HG03139 (cell line): ENCODE measurements around the gene METTL9.
"Not testable (repeated sequence)": the region's sequence is repeated elsewhere in the genome, so short reads cannot be mapped to it uniquely, and the experiment has no call there.

ENCODE experiments used
- ATAC-seq: cut with Tn5 transposase; IDR thresholded peaks from one replicate; pipeline ENCODE4 v1.9.1; 2021; ENCODE audit not compliant: unreplicated experiment

METTL9 gene

DNA sequence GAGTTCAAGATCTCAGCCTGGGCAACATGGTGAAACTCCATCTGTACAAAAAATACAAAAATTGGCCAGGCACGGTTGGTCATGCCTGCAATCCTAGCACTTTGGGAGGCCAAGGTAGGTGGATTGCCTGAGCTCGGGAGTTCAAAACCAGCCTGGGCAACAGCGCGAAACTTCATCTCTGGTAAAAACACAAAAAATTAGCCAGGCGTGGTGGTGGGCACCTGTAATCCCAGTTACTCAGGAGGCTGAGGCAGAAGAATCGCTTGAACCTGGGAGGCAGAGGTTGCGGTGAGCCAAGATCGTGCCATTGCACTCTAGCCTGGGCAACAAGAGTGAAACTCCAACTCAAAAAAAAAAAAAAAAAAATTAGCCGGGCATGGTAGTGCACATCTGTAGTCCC is 25.9 kb upstream of the METTL9 start:
- not testable (repeated sequence) for ATAC-seq

- no peak for ATAC-seq
Observed at GRCh38 chr16:21574372-21574771, 25.0 kb upstream of the METTL9 start.

- not testable (repeated sequence) for ATAC-seq
Observed at GRCh38 chr16:21576323-21576722, 23.1 kb upstream of the METTL9 start.

DNA sequence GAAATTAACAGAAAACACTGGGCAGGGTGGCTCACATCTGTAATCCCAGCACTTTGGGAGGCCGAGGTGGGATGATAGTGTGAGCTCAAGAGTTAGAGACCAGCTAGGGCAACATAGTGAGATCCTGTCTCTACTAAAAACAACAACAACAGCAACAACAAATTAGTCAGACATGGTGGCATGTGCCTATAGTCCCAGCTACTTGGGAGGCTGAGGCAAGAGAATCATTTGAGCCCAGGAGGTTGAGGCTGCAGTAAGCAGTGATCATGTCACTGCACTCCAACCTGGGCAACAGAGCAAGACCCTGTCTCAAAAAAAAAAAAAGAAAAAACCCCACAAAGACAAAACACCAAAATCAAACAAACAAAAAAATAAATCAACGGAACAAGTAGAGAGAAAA is 21.9 kb upstream of the METTL9 start:
- not testable (repeated sequence) for ATAC-seq

DNA sequence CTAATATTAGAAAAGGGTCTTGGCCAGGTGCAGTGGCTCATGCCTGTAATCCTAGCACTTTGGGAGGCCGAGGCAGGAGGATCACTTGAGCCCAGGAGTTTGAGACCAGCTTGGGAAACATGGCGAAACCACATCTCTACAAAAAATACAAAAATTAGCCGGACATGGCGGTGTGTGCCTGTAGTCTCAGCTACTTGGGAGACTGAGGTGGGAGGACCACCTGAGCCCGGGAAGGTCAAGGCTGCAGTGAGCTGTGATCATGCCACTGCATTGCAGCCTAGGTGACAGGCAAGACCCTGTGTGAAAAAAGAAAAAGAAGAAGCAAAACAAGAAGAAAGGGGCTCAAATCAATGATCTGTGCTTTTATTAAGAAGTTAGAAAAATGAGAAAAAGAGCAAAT is 21.1 kb upstream of the METTL9 start:
- not testable (repeated sequence) for ATAC-seq

DNA sequence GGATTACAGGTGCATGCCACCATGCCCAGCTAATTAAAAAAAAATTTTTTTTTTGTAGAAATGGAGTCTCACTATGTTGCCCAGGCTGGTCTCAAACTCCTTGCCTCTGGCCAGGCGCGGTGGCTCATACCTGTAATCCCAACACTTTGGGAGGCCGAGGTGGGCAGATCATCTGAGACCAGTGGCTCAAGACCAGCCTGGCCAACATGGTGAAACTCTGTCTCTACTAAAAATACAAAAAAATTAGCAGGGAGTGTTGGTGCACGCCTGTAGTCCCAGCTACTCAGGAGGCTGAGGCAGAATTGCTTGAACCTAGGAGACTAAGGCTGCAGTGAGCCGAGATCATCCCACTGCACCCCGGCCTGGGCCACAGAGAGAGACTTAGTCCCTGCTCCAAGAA is 19.2 kb upstream of the METTL9 start:
- ATAC-seq = not testable (repeated sequence)

DNA sequence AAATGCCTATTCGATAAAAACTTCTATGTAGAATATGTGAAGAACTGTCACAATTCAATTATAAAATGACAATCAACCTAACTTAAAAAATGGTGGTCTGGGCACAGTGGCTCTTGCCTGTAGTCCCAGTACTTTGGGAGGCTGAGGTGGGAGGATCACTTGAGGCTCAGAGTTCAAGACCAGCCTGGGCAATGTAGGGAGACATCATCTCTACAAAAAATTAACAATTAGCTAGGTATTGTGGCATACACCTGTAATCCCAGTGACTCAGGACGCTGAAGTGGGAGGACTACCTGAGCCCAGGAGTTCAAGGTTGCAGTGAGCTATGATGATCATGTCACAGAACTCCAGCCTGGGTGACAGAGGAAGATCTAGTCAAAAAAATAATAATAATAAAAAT is 18.6 kb upstream of the METTL9 start:
- ATAC-seq = no peak

DNA sequence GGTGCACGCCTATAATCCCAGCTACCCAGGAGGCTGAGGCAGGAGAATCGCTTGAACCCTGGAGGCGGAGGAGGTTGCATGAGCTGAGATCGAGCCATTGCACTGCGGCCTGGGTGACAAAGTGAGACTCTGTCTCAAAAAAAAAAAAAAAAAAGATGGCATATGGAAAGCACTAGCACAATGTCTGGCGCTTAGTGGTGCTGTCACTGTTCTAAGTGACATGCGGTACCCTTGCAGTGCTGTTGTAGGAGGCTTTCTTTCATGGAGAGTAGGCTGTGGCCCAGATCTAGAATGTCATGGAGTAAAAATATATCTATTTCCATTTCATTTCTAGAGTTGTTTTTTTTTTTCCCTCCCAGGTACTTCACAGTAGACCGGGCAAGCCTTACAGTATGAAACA is 14.6 kb upstream of the METTL9 start:
- no peak for ATAC-seq

DNA sequence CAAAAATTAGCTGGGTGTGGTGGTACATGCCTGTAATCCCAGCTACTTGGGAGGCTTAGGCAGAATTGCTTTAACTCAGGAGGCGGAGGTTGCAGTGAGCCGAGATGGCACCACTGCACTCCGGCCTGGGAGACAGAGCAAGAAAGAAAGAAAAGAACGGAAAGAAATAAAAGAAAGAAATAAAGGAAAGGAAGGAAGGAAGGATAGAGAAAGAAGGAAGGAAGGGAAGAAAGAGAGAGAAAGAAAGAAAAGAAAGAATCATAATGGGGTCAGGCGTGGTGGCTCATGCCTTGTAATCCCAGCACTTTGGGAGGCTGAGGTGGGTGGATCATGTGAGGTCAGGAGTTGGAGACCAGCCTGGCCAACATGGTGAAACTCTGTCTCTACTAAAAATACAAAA is 10.8 kb upstream of the METTL9 start:
- not testable (repeated sequence) for ATAC-seq

- ATAC-seq = no peak
Observed at GRCh38 chr16:21589551-21589950, 9.8 kb upstream of the METTL9 start.

DNA sequence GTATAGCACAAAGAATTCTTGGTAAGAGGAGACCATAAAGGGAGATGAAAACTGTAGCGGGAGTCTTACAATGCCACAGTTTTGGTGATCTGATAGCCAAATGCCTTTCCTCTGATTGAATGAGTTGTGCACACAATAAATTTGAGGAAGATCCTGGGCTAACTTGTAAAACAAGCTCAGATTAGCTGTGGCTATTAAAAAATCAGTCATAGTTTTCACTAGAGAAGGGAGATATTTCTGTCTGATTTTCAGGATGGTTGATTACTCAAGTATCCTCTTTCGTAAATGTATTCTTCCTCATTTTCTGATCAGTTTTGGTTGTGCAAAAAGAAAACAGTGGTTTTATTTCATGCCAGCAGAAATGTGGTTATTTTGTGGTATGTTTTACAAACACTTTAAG is 9.1 kb upstream of the METTL9 start:
- no peak for ATAC-seq

GRCh38 chr16:21590796-21591195 is 8.6 kb upstream of the METTL9 start:
- no peak for ATAC-seq

- ATAC-seq = no peak
Observed at GRCh38 chr16:21592191-21592590, 7.2 kb upstream of the METTL9 start.

GRCh38 chr16:21593530-21594289 is 5.7 kb upstream of the METTL9 start:
- ATAC-seq = no peak

DNA sequence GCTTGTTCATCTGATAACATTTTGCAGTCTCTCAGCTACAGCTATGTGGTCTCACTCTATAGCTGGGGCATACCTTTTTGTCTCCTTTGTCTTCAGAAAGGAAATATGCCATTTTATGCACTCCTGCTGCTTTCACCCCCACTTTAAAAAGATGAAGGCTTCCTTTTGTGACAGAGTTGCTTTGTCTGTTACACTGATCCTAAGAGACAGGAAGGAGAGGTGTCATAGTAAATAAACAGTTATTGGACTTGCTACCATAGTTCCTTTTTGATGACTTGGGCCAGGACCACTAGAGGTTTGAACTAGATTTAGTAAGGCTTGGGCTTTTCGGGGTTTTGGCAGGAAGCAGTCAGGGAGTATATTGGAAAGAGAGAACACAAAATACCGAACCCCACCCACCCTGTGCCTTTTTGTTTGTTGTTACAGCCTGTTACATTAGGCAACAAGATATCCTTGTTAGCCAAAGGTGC is 1.8 kb upstream of the METTL9 start:
- ATAC-seq = no peak

DNA sequence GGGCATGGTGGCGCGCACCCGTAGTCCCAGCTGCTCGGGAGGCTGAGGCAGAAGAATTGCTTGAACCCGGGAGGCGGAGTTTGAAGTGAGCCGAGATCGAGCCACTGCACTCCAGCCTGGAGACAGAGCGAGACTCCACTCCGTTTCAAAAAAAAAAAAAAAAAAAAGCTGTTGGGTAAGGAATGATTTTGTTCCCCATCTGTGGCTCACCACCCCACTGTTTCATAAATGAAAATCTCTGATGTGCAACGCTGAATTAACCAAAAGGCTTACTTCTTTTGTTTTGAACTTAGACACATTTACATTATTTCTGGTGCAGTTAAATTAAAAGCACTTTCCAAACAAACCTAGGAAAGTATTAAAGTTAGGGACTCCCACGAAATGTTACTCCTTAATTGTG is 1.2 kb upstream of the METTL9 start:
- ATAC-seq = no peak

DNA sequence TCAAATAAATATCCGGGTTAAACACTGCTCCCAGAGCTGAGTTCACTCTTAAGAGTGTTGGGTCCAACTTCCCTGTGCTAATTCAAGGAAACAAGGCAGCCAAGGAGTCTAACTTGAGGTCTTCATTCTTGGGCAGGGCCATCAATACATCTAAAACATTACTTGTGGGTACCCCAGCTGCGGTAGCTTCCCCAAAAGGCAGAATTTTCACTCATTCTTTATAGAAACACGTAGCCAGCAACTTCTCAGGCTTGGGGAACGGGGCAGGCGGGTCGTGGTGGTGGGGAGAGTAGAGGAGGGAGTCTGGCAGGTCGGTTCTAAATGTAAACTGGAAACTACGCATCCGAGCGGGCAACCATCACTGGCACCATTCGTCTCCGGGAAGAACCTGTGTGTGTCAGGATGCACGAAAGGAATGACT is 666 bp upstream of the METTL9 start:
- peak; percentile 3 for ATAC-seq

- peak; percentile 15 for ATAC-seq
Observed at GRCh38 chr16:21600031-21600773, 825 bp downstream of the METTL9 start.

DNA sequence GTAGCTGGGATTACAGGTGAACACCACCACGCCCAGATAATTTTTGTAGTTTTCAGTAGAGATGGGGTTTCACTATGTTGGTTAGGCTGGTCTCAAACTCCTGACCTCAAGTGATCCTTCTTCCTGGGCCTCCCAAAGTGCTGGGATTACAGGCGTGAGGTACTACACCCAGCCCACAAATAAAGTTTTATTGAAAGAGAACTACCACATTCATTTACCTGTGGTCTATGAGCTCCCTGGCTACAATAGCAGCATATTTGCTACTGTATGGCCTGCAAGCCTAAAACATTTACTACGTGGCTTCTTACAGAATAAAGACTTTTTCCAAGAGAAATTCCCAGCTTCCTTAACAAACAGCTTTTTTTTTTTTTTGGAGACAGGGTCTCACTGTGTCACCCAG is 3.4 kb downstream of the METTL9 start:
- no peak for ATAC-seq

GRCh38 chr16:21603928-21604327 is 4.6 kb downstream of the METTL9 start:
- no peak for ATAC-seq

DNA sequence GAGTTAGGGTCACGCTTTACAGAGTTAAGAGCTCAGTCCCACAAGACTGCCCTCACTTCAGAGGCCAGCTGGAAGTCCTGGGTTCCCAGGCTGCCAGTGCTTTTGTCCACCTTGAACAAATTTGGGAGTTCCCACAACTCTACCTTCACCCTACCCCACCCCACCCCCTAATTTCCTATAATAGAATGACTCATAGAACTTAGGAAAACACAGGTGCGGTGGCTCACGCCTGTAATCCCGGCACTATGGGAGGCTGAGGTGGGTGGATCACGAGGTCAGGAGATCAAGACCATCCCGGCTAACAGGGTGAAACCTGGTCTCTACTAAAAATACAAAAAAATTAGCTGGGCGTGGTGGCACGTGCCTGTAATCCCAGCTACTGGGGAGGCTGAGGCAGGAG is 6.5 kb downstream of the METTL9 start:
- not testable (repeated sequence) for ATAC-seq

GRCh38 chr16:21608639-21609328 is 9.4 kb downstream of the METTL9 start:
- ATAC-seq = no peak
